Stomach (tissue), 9 donors: ENCODE results near the gene ENAH. TPM values are rescaled to one million over a fixed set of nuclear protein-coding genes. Genes with fewer than 3 reads are reported as not detected.

Experiments used
- DNase-seq, 2 donors: peaks; one replicate each; pipeline versions ENCODE4 v3.0.0 to v3.0.0-alpha.2; 2013 to 2019
- H3K27ac ChIP-seq, 5 donors: fragments of 200-600 bp in 4 of 5; sonication (generic) in 4 of 5; one replicate each; pipeline ENCODE4 v1.5.1; 2013 to 2019; ENCODE audit warnings: mild to moderate bottlenecking in 1 of 5, moderate library complexity in 1 of 5
- H3K27me3 ChIP-seq, 3 donors: fragments of 200-600 bp; sonication (generic); one replicate each; pipeline ENCODE4 v1.5.1; 2017 to 2019; ENCODE audit warnings: mixed run types in 1 of 3
- H3K36me3 ChIP-seq, 4 donors: fragments of 200-600 bp; sonication (generic); 1 replicate in 3 of 4; 2 replicates in 1 of 4; pipeline ENCODE4 v1.5.1; 2016 to 2019
- H3K4me1 ChIP-seq, 4 donors: fragments of 200-600 bp; sonication (generic); one replicate each; pipeline ENCODE4 v1.5.1; 2016 to 2019
- H3K4me3 ChIP-seq, 4 donors: fragments of 200-600 bp; sonication (generic) in 3 of 4; one replicate each; pipeline ENCODE4 v1.5.1; 2016 to 2019; ENCODE audit warnings: mild to moderate bottlenecking in 1 of 4
- H3K9me3 ChIP-seq, 4 donors: fragments of 200-600 bp; sonication (generic); one replicate each; pipeline ENCODE4 v1.5.1; 2016 to 2019
- EP300 ChIP-seq: sonication (generic); formaldehyde crosslinking; IDR thresholded peaks from one replicate; pipeline ENCODE4 v1.6.1; 2017; ENCODE audit warnings: antibody characterized with exemption
- POLR2A ChIP-seq, 4 donors: fragments of 450-650 bp; IDR thresholded peaks; one replicate each; pipeline ENCODE4 v1.6.1; 2016; ENCODE audit warnings: antibody characterized with exemption in 4 of 4, control low read depth in 2 of 4, mild to moderate bottlenecking in 1 of 4, moderate library complexity in 1 of 4
- POLR2AphosphoS5 ChIP-seq, 3 donors: sonication (generic); formaldehyde crosslinking; IDR thresholded peaks; one replicate each; pipeline ENCODE4 v1.6.1; 2016; ENCODE audit warnings: antibody characterized with exemption in 3 of 3
- WGBS, 5 donors: extraction: QIAGEN DNeasy Blood & Tissue Kit in 3 of 5; methylation state at CpG; one replicate each; pipeline versions ENCODE4 v1.1.5 to v1.1.7; 2013 to 2018; 5-methylcytosine and 5-hydroxymethylcytosine counted together
- intact Hi-C: fragments of 100-400 bp; cut with DNase I; formaldehyde crosslinking; loops from one replicate; pipeline ENCODE4 v1.15.1; 2023; ENCODE audit warnings: low total_unique reads
- polyA plus RNA-seq, 3 donors: library from polyadenylated mRNA; stranded (reverse); fragments of 200-250 nt; gene quantifications; one replicate each; pipeline ENCODE4 v1.2.3, GENCODE V29; 2013
- total RNA-seq, 5 donors: library from RNA; depleted of rRNA; stranded (reverse); fragments of >200 nt; gene quantifications; one replicate each; pipeline versions ENCODE4 v1.1.0 to v1.2.3, GENCODE V29; 2014 to 2016
- TF ChIP-seq, protein P1 (sequence below), 7 experiments: fragments of 450-650 bp in 4 of 7; fragments of 200-600 bp in 3 of 7; sonication (generic) in 3 of 7; IDR thresholded peaks; one replicate each; pipeline ENCODE4 v1.5.1; 2016 to 2019; ENCODE audit warnings: antibody characterized with exemption in 7 of 7, control low read depth in 2 of 7, mild to moderate bottlenecking in 1 of 7
- donor health status: healthy with polysubstance abuse.
- donor health status: Bipolar disorder and iron deficiency.
- donor health status: healthy.

The ENAH gene
- total and polyA plus RNA-seq, 8 donors: 8.5 to 186 (median 110) TPM

DNA sequence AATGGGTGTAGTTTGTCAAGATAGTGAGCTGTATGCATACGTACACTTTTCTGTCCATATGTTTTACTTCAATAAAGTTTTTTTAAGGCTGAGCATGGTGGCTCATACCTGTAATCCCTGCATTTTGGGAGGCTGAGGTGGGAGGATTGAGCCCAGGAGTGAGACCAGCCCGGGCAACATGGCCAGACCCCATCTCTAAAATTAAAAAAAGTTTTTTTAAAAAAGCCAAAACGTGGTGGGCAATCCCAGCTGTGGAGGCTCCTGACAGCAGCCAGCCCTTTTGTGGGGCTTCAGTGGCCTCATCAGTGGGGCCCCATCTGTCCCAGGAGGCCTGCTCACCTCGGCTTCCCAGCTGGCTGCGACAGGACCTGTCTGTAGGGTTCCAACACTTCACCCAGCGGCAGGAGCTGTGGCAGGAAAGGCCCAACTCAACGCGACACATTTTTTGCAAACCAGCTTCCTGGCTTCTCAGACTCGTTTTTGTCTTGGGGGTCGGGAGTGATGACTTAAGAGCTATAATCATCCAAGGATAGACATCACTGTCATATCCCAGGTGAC is 168.2 kb downstream of the ENAH start:
- Histone ChIP-seq H3K27ac (peak overlapping the region in 2 of 5 donors; percentile 55 to 70), H3K4me1 (peaks cover 0 to 44% (median 9%) of the 10 kb centered on the region in 4 donors), H3K9me3 (no peaks in the 10 kb centered on the region), H3K36me3 (no peaks in the 10 kb centered on the region), H3K27me3 (no peaks in the 10 kb centered on the region), H3K4me3 (no peak overlapping the region)
- intact Hi-C loops: no loop called here
- TF ChIP-seq POLR2A (IDR thresholded peaks at IDR 0.05) (no peak), POLR2AphosphoS5 (IDR thresholded peaks at IDR 0.05) (no peak), EP300 (no peak)
- TF ChIP-seq, protein P1, sequence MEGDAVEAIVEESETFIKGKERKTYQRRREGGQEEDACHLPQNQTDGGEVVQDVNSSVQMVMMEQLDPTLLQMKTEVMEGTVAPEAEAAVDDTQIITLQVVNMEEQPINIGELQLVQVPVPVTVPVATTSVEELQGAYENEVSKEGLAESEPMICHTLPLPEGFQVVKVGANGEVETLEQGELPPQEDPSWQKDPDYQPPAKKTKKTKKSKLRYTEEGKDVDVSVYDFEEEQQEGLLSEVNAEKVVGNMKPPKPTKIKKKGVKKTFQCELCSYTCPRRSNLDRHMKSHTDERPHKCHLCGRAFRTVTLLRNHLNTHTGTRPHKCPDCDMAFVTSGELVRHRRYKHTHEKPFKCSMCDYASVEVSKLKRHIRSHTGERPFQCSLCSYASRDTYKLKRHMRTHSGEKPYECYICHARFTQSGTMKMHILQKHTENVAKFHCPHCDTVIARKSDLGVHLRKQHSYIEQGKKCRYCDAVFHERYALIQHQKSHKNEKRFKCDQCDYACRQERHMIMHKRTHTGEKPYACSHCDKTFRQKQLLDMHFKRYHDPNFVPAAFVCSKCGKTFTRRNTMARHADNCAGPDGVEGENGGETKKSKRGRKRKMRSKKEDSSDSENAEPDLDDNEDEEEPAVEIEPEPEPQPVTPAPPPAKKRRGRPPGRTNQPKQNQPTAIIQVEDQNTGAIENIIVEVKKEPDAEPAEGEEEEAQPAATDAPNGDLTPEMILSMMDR (IDR thresholded peaks at IDR 0.05): no peak
- WGBS, 5 donors: 66 to 80% (median 74%) methylated on average over 9 to 10 of the region's 10 CpGs
- DNase-seq: no peak

DNA sequence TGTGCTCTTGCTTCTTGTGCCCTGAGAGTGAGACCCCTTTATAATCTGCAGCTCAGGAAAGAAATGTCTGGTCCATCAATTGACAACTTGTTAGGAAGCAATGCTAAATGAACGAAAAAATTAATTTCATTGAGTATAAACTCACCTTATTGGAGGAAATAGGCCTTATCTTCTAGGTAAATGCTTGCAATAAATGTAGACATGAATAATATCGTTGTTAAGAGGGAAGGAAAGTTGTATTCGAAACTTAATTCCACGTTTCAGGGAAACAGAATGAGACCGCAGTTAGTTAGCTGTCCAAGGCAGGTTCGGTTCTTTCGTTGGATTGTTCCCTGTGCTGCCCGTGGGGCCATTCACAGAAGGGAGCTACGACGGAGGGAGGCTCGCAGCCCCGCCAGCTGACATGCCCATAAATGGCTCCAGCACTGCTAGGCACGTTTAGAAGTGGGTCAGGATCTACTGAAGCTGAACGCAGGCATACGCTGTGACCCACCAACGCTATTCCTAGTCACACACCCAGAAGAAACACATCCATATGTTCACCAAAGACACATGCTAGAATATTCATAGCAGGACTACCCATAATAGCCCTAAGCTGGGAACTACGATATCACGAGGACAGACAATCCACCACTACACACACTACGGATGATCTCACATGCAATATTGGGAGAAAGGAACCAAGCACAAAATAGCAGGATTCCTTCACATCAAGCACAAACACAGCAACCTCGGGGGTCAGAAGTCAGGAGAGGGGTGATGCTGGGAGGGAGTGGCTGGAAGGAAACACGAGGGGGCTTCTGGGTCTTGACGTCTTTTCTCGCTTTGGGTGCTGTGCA is 168.9 kb downstream of the ENAH start:
- peak overlapping the region in 2 of 5 donors; percentile 55 to 70 for H3K27ac ChIP-seq
- H3K9me3 ChIP-seq: no peaks in the 10 kb centered on the region
- no peak for DNase-seq
- H3K36me3 ChIP-seq: no peaks in the 10 kb centered on the region
- no peaks in the 10 kb centered on the region for H3K27me3 ChIP-seq
- TF ChIP-seq EP300 (no peak), POLR2AphosphoS5 (IDR thresholded peaks at IDR 0.05) (peak in 1 of 3 donors; percentile 20)
- 61 to 68% (median 67%) methylated on average over 23 of the region's 23 CpGs for WGBS, 5 donors
- no peak overlapping the region for H3K4me3 ChIP-seq
- peaks cover 0 to 40% (median 9%) of the 10 kb centered on the region in 4 donors for H3K4me1 ChIP-seq
- intact Hi-C loops: no loop called here

DNA sequence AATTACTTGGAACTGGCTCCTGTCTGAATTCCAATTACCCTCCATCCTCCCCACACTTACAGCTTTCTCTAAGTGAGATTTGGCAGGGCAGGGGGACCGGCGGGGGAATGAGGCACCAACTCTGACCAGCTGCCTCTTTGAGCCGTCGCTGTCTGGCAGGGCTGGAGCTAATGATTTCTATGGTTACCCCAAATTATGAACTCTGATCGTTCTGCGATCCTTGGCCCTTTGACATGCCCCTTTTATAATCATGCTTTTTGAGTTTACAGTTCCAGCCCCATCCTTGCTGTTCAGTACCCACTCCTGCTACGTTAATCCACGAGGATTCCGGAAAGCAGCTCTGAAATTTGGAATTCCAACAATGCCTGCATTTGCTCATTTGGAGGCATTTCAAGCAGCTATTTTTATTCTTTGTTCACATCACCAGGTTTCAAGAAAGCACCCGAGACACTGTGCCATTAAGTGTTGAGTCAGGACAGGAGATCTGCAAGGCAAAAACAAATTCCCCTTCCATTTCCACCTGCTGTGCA is 170.4 kb downstream of the ENAH start:
- Histone ChIP-seq H3K36me3 (no peaks in the 10 kb centered on the region), H3K4me3 (no peak overlapping the region), H3K27ac (peak overlapping the region in 2 of 5 donors; percentile 4 to 70), H3K4me1 (peaks cover 0 to 27% (median 9%) of the 10 kb centered on the region in 4 donors), H3K27me3 (no peaks in the 10 kb centered on the region), H3K9me3 (no peaks in the 10 kb centered on the region)
- TF ChIP-seq POLR2AphosphoS5 (IDR thresholded peaks at IDR 0.05): peak in 1 of 3 donors; percentile 19
- TF ChIP-seq POLR2A (IDR thresholded peaks at IDR 0.05): no peak
- intact Hi-C loops: no loop called here
- no peak for DNase-seq
- 49 to 72% (median 65%) methylated on average over 10 of the region's 10 CpGs for WGBS, 5 donors

DNA sequence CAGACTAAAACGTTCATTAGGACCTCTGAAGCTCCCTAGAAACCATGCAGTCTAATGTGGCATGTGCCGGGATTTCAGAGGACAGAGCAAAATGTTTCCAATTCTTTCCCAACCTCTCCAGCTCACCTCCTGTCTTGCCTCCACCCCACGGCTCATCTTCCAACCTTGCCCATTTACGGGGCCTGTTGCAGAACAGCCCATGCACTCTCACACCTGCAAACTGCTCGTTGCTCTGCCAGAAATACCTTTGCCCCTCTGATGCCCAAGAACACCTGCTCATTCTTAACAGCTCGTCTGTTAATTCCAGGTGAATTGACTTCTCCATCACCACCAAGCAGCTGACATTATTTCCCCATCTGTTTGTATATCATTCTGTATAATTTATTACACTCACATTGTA is 171.2 kb downstream of the ENAH start:
- Histone ChIP-seq H3K4me1 (peaks cover 0 to 27% (median 9%) of the 10 kb centered on the region in 4 donors), H3K4me3 (no peak overlapping the region), H3K36me3 (no peaks in the 10 kb centered on the region), H3K9me3 (no peaks in the 10 kb centered on the region), H3K27me3 (no peaks in the 10 kb centered on the region), H3K27ac (no peak overlapping the region)
- no peak for DNase-seq
- TF ChIP-seq, protein P1 (IDR thresholded peaks at IDR 0.05): no peak
- TF ChIP-seq EP300 (no peak), POLR2A (IDR thresholded peaks at IDR 0.05) (no peak), POLR2AphosphoS5 (IDR thresholded peaks at IDR 0.05) (no peak)
- intact Hi-C loops: no loop called here
- 32 to 56% (median 36%) methylated on average over 6 of the region's 6 CpGs for WGBS, 5 donors

DNA sequence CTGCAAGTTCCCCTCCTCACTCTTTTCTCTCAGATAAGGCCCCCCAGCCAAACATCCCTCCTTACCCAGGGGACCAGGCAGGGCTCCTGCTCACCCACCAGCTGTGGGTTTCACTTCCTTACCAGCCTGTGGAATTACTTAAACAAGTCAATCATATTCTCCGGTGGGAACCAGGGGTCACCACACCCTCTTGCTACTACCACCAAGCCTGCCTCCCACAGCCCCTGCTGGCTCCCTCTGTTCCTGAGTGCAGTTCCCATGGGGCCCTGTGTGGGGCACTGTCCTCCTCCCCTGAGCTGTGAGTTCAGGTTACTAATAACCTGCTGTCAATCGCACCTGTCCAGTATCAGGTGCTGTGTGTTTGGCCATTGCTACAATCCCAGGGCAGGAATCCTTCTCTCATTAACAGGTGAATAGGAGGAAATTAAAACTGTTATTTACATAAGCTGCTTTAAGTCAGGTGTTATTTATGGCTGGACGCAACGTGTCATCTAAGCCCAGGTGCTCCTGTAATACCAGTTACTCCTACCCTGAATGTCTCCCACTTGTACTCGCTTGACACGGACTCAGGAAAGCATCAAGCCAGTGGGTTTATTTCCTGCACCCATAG is 172.0 kb downstream of the ENAH start:
- H3K4me1 ChIP-seq: peaks cover 0 to 27% (median 9%) of the 10 kb centered on the region in 4 donors
- TF ChIP-seq POLR2AphosphoS5 (IDR thresholded peaks at IDR 0.05) (peak in 1 of 3 donors; percentile 39), EP300 (no peak), POLR2A (IDR thresholded peaks at IDR 0.05) (no peak)
- TF ChIP-seq, protein P1 (IDR thresholded peaks at IDR 0.05): peak in 5 of 7 experiments; percentile 78 to 88 (median 83)
- H3K9me3 ChIP-seq: no peaks in the 10 kb centered on the region
- intact Hi-C loops: no loop called here
- H3K27me3 ChIP-seq: no peaks in the 10 kb centered on the region
- H3K27ac ChIP-seq: peak overlapping the region in 1 of 5 donors; percentile 20
- DNase-seq: peak; percentile 75 to 76
- H3K36me3 ChIP-seq: no peaks in the 10 kb centered on the region
- H3K4me3 ChIP-seq: no peak overlapping the region
- WGBS, 5 donors: 26 to 51% (median 39%) methylated on average over 6 of the region's 6 CpGs
